Breast epithelium (tissue), 3 donors: ENCODE measurements around the gene ELOVL2.

ENCODE experiments used
- POLR2A ChIP-seq: fragments of 450-650 bp; IDR thresholded peaks from one replicate; pipeline ENCODE4 v1.6.1; 2016; ENCODE audit warnings: antibody characterized with exemption, mild to moderate bottlenecking, moderate library complexity
- TF ChIP-seq, protein P1 (sequence below), 3 donors: fragments of 450-650 bp; IDR thresholded peaks; one replicate each; pipeline ENCODE4 v1.5.1; 2016 to 2017; ENCODE audit warnings: antibody characterized with exemption in 3 of 3, mild to moderate bottlenecking in 3 of 3, moderate library complexity in 3 of 3

DNA sequence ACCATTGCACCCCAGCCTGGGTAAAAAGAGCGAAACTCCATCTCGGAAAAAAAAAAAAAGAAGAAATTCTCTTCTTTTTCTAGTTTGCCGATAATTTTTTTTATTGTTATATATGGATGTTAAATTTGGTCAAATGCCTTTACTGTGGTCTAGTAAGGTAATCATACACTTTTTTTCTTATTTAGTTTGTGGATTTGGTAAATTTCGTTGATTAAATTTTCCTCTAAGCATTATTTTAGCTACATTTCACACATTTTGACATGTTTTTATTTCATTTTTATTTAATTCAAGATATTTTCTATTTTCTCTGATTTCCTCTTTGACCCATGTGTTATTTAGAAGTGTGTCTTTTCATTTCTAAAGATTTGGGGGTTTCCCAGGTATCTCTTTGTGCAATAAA, 18.0 kb upstream of the ELOVL2 start:
- TF ChIP-seq, protein P1, sequence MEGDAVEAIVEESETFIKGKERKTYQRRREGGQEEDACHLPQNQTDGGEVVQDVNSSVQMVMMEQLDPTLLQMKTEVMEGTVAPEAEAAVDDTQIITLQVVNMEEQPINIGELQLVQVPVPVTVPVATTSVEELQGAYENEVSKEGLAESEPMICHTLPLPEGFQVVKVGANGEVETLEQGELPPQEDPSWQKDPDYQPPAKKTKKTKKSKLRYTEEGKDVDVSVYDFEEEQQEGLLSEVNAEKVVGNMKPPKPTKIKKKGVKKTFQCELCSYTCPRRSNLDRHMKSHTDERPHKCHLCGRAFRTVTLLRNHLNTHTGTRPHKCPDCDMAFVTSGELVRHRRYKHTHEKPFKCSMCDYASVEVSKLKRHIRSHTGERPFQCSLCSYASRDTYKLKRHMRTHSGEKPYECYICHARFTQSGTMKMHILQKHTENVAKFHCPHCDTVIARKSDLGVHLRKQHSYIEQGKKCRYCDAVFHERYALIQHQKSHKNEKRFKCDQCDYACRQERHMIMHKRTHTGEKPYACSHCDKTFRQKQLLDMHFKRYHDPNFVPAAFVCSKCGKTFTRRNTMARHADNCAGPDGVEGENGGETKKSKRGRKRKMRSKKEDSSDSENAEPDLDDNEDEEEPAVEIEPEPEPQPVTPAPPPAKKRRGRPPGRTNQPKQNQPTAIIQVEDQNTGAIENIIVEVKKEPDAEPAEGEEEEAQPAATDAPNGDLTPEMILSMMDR (IDR thresholded peaks at IDR 0.05) = no peak
- TF ChIP-seq POLR2A = no peak
